BLaER1 treated with 17β-estradiol and CSF1 and Interleukin-3, amounts not matched to agents 10 nM and 100 nM (cell line): ENCODE data around the gene VSIG4.
A peak's percentile ranks its signal among the peaks of the same experiment; 100 is the strongest.

Source experiments
- H3K27ac ChIP-seq, 11 experiments: shearing (Covaris generic); formaldehyde crosslinking; 2 replicates each; pipeline ENCODE4 v1.8.1; 2022
- H3K27me3 ChIP-seq, 11 experiments: shearing (Covaris generic); formaldehyde crosslinking; 2 replicates each; pipeline ENCODE4 v1.8.1; 2022
- H3K36me3 ChIP-seq, 11 experiments: shearing (Covaris generic); formaldehyde crosslinking; 2 replicates each; pipeline ENCODE4 v1.8.1; 2022
- H3K4me1 ChIP-seq, 10 experiments: shearing (Covaris generic); formaldehyde crosslinking; 2 replicates each; pipeline ENCODE4 v1.8.1; 2022
- H3K4me2 ChIP-seq, 11 experiments: shearing (Covaris generic); formaldehyde crosslinking; 2 replicates each; pipeline ENCODE4 v1.8.1; 2022
- H3K4me3 ChIP-seq, 10 experiments: shearing (Covaris generic); formaldehyde crosslinking; 2 replicates each; pipeline ENCODE4 v1.8.1; 2022
- H3K9ac ChIP-seq, 11 experiments: shearing (Covaris generic); formaldehyde crosslinking; 2 replicates each; pipeline ENCODE4 v1.8.1; 2022
- H3K9me3 ChIP-seq, 11 experiments: shearing (Covaris generic); formaldehyde crosslinking; replicated peaks in 1 of 11; 2 replicates each; pipeline ENCODE4 v1.8.1; 2022
- H4K20me1 ChIP-seq, 11 experiments: shearing (Covaris generic); formaldehyde crosslinking; 2 replicates each; pipeline ENCODE4 v1.8.1; 2022
- Cebpa-rat ChIP-seq, 11 experiments: shearing (Covaris generic); IDR thresholded peaks; 2 replicates each; pipeline ENCODE4 v1.8.1; 2022

VSIG4 gene

DNA sequence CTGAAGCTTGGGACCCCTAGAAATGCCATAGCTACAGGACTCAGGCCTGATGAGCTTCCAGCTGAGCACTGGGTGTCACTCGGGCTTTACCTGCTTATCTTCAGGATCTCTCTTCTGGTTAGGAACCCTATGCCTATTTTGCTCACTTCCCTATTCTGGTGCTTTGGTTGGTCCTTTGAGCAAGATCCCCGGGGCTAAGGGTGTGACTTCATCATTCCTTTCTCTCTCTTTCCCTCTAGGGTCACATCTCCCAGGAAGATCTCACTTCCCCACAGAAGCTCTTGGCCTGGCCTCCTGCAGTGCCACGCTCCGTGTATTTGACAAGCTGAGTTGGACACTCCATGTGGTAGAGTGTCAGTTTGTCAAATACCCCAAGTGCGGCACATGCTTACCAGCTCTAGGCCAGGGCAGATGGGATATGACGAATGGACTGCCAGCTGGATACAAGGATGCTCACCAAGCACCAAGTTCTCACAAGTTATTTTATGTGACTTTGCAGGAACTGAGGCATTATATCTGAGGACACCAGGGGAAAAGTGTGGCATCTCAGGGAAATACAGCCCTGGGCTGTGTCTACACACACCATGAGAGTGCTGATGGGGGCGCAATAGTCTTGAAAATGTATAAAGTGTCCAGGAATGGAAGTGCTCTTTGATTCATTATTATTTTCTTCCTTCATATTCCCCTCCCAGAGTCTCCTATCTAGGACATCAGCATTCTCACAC is 21.1 kb downstream of the VSIG4 start:
- peak overlapping the region; percentile 19 to 99 (median 98); a peak in 20 of 22 replicates for H3K27ac ChIP-seq
- H3K4me1 ChIP-seq, result peaks cover 57 to 99% (median 91%) of the 10 kb centered on the region in 10 experiments
- H3K9ac ChIP-seq, result peak overlapping the region in 9 of 11 experiments; percentile 25 to 96 (median 89); a peak in 15 of 22 replicates
- TF ChIP-seq Cebpa-rat (IDR thresholded peaks at IDR 0.05), result no peak
- peaks cover 0 to 58% (median 38%) of the 10 kb centered on the region in 11 experiments; a peak in 15 of 22 replicates for H3K36me3 ChIP-seq
- H3K4me3 ChIP-seq, result peak overlapping the region in 8 of 10 experiments; percentile 56 to 76 (median 62); a peak in 12 of 20 replicates
- H3K27me3 ChIP-seq, result peaks cover 0 to 42% (median 13%) of the 10 kb centered on the region in 11 experiments; a peak in 8 of 22 replicates
- H4K20me1 ChIP-seq, result peaks cover 0 to 26% (median 0%) of the 10 kb centered on the region in 11 experiments; a peak in 3 of 22 replicates
- H3K4me2 ChIP-seq, result peak overlapping the region in 10 of 11 experiments; percentile 77 to 97 (median 87); a peak in 19 of 22 replicates
- H3K9me3 ChIP-seq, result peaks cover 0 to 34% (median 5%) of the 10 kb centered on the region in 11 experiments; a peak in 10 of 22 replicates

DNA sequence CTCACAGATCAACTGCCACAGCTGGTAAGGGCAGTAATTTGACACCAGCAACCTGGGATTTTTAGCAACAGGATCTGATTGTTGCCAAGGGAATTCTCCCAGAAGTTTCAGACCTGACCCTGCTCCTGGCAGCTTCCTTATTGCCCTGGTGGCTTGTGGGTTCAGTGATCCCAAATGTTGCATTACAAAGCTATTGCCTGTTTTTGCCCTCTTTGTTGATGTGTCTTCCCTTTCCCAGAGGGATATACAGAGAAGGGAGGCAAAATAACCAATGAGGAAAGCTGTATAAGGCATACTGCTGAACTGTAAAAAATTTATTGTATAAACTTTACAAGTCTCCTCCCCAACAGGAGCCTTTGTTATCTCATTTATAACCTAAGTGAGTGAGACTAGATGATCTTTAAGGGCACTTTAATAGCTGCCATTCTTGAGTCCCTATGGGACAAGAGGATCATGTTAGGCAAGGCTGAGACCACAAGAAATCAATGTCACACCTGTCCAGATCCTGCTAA is 22.2 kb downstream of the VSIG4 start:
- H3K9me3 ChIP-seq, result peaks cover 0 to 37% (median 5%) of the 10 kb centered on the region in 11 experiments; a peak in 10 of 22 replicates
- peaks cover 0 to 48% (median 38%) of the 10 kb centered on the region in 11 experiments; a peak in 15 of 22 replicates for H3K36me3 ChIP-seq
- peak overlapping the region; percentile 77 to 97 (median 85) for H3K4me2 ChIP-seq
- H3K27ac ChIP-seq, result peak overlapping the region; percentile 93 to 99 (median 98)
- H3K4me1 ChIP-seq, result peaks cover 59 to 99% (median 91%) of the 10 kb centered on the region in 10 experiments
- peak overlapping the region in 8 of 10 experiments; percentile 56 to 76 (median 62); a peak in 16 of 20 replicates for H3K4me3 ChIP-seq
- TF ChIP-seq Cebpa-rat (IDR thresholded peaks at IDR 0.05), result no peak
- peaks cover 0 to 43% (median 13%) of the 10 kb centered on the region in 11 experiments; a peak in 8 of 22 replicates for H3K27me3 ChIP-seq
- peaks cover 0 to 20% (median 0%) of the 10 kb centered on the region in 11 experiments; a peak in 3 of 22 replicates for H4K20me1 ChIP-seq
- peak overlapping the region in 10 of 11 experiments; percentile 82 to 96 (median 88); a peak in 19 of 22 replicates for H3K9ac ChIP-seq

DNA sequence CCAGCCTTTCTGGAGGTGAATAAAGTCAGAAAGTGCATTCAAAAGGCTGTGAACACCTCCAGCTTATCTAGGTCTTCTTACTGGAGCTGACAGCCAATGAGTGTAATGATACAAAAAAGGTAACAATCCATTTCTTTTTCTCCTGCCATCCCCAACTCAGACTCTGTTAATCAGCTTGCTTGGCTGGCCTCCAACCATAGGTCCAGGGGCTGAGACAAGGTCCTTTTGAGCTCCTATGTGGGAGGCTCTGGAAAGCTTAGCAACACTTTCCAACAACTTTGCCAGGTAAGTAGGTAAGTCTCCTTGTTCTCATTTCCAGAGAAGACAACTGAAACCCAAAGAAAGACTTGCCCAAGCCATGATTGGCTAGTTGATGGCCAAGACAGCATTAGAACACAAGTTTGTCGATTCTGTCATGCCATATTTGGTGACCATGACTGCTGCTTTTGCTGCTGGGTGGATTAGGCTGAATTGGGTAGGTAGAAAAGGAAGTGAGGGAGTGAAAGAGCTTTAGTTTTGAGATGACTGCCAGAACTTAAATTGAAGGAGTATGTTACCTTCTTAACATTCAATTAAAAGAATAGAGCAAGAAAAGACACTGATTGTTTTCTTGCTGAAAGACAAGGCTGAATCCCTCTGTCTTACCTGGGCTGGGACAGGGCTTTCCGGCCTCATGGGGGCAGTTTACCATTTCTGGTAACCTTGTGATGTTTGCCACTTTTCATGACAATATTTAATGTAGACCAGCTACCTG is 22.8 kb downstream of the VSIG4 start:
- Histone ChIP-seq H3K27me3 (peaks cover 0 to 43% (median 13%) of the 10 kb centered on the region in 11 experiments; a peak in 8 of 22 replicates), H3K9me3 (peaks cover 0 to 40% (median 2%) of the 10 kb centered on the region in 11 experiments; a peak in 10 of 22 replicates), H3K4me1 (peaks cover 66 to 99% (median 94%) of the 10 kb centered on the region in 10 experiments), H3K27ac (peak overlapping the region; percentile 93 to 99 (median 98)), H3K4me2 (peak overlapping the region; percentile 77 to 97 (median 85)), H3K4me3 (peak overlapping the region in 9 of 10 experiments; percentile 48 to 76 (median 62); a peak in 17 of 20 replicates), H3K9ac (peak overlapping the region; percentile 82 to 96 (median 88); a peak in 21 of 22 replicates), H3K36me3 (peaks cover 0 to 43% (median 38%) of the 10 kb centered on the region in 11 experiments; a peak in 15 of 22 replicates), H4K20me1 (peaks cover 0 to 14% (median 0%) of the 10 kb centered on the region in 11 experiments; a peak in 3 of 22 replicates)
- TF ChIP-seq Cebpa-rat (IDR thresholded peaks at IDR 0.05), result no peak

DNA sequence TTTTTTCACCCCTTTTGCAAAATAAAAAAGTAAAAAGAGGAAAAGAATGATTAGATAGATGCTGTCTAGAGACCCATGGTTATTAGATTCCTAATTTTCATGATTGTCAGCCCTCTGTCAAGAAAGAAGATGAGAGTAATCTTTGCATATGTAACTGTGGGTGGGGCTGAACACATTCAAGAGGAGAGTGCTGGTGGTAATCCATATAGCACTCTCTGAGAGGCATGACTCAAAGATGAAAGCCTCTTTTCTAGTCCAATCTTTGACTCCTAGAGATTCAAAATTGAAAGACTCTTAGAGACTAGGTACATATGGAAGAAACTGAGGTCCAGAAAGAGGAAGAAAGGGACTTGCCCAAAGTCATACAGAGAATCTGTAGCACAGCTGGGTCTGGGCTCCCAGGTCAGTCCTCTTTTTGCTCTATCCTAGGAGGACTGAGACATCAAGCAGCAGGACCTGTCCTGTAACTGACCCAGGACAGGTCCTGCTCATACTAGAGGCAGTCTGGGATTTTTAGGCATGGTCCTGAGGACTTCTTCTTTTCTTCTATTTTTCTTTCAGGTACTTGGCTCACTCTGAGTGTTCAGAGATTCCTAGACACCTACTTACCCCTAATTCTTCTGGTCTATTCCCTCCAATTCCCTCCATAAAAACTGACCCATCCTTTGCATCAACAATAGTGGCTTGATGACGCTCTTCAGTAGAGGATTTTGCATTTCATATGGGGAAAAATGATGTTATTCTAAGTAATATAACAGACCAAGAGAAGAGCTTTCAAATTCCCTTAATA is 23.8 kb downstream of the VSIG4 start:
- peaks cover 0 to 42% (median 36%) of the 10 kb centered on the region in 11 experiments; a peak in 15 of 22 replicates for H3K36me3 ChIP-seq
- peaks cover 0 to 40% (median 10%) of the 10 kb centered on the region in 11 experiments; a peak in 8 of 22 replicates for H3K27me3 ChIP-seq
- H3K4me1 ChIP-seq, result peaks cover 73 to 99% (median 94%) of the 10 kb centered on the region in 10 experiments
- peaks cover 0 to 40% (median 0%) of the 10 kb centered on the region in 11 experiments; a peak in 9 of 22 replicates for H3K9me3 ChIP-seq
- H3K4me2 ChIP-seq, result peak overlapping the region; percentile 77 to 97 (median 85)
- TF ChIP-seq Cebpa-rat (IDR thresholded peaks at IDR 0.05), result no peak
- peaks cover 0 to 8% (median 0%) of the 10 kb centered on the region in 11 experiments; a peak in 3 of 22 replicates for H4K20me1 ChIP-seq
- H3K27ac ChIP-seq, result peak overlapping the region; percentile 93 to 99 (median 98)
- peak overlapping the region in 9 of 10 experiments; percentile 48 to 76 (median 62); a peak in 18 of 20 replicates for H3K4me3 ChIP-seq
- H3K9ac ChIP-seq, result peak overlapping the region; percentile 82 to 96 (median 88)

DNA sequence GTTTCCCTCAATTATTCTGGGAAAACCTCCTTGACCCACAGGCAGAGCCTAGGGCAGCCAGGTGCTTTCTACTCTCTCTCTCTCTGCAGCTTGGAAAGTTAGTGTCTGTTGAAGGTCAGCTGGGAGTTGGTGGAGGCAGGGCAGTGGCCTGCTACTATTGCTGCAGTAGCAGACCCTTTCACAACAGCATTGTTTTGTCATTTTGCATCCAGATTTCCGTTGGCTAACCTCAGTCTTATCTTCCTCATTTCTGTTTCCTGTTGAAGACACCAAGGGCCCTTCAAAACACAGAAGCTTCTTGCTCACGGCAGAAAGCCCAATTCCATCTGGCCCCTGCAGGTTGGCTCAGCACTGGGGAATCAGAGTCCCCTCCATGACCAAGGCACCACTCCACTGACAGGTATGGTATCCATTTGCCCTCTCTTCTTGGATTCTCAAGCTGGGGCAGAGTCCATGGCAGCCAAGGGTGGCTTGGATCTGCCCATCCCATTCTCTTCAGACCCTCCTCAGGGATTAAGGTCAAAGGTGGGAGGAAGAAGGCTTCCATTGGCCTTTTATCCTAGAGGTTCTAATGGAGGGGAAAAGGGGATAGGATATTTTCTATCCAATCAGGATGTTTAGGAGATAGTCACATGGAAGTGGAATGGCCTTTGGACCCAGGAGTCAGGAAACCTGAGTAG is 24.6 kb downstream of the VSIG4 start:
- Histone ChIP-seq H4K20me1 (peaks cover 0 to 8% (median 0%) of the 10 kb centered on the region in 11 experiments; a peak in 3 of 22 replicates), H3K9ac (peak overlapping the region; percentile 82 to 96 (median 88)), H3K4me1 (peaks cover 66 to 99% (median 94%) of the 10 kb centered on the region in 10 experiments), H3K27ac (peak overlapping the region; percentile 93 to 99 (median 98)), H3K4me3 (peak overlapping the region in 9 of 10 experiments; percentile 40 to 76 (median 62); a peak in 18 of 20 replicates), H3K9me3 (peaks cover 0 to 40% (median 0%) of the 10 kb centered on the region in 11 experiments; a peak in 9 of 22 replicates), H3K36me3 (peaks cover 0 to 42% (median 36%) of the 10 kb centered on the region in 11 experiments; a peak in 15 of 22 replicates), H3K4me2 (peak overlapping the region; percentile 77 to 97 (median 85)), H3K27me3 (peaks cover 0 to 32% (median 5%) of the 10 kb centered on the region in 11 experiments; a peak in 7 of 22 replicates)
- TF ChIP-seq Cebpa-rat (IDR thresholded peaks at IDR 0.05), result peak; percentile 97 to 100 (median 99)

DNA sequence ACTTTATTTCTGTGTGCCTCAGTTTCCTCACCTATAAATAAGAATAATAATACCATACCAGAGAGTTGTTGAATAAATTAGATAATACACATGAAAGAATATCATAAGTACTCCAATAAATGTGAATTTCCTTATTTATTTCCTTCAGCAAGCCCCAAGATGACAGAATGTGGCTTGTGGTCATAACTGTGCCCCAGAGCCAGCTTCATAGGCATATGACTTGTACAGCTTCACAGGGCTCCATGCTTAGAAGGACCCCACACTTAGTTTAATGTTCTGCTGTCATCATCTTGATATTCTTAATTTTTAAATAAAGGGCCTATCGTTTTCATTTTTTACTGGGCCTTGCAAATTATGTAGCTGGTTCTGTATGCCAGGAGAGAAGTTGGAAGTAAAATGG is 25.3 kb downstream of the VSIG4 start:
- peak overlapping the region; percentile 77 to 97 (median 85) for H3K4me2 ChIP-seq
- peaks cover 0 to 26% (median 5%) of the 10 kb centered on the region in 11 experiments; a peak in 5 of 22 replicates for H3K27me3 ChIP-seq
- H3K4me3 ChIP-seq, result peak overlapping the region in 6 of 10 experiments; percentile 18 to 76 (median 59); a peak in 7 of 20 replicates
- H3K4me1 ChIP-seq, result peaks cover 66 to 99% (median 90%) of the 10 kb centered on the region in 10 experiments
- peaks cover 0 to 8% (median 0%) of the 10 kb centered on the region in 11 experiments; a peak in 3 of 22 replicates for H4K20me1 ChIP-seq
- peak overlapping the region; percentile 82 to 96 (median 88); a peak in 21 of 22 replicates for H3K9ac ChIP-seq
- peak overlapping the region; percentile 93 to 99 (median 98) for H3K27ac ChIP-seq
- TF ChIP-seq Cebpa-rat (IDR thresholded peaks at IDR 0.05), result no peak
- H3K9me3 ChIP-seq, result peaks cover 0 to 42% (median 0%) of the 10 kb centered on the region in 11 experiments; a peak in 10 of 22 replicates
- H3K36me3 ChIP-seq, result peaks cover 0 to 36% (median 30%) of the 10 kb centered on the region in 11 experiments; a peak in 15 of 22 replicates
